Stimulated activated CD4-positive, alpha-beta T cell treated with anti-CD3 and anti-CD28 coated beads, Interleukin-2, amount 100 ng/mL, for 4 hours (primary cell): Measurements from ENCODE around the gene SEMA3E.
"Not testable (repeated sequence)": the region's sequence is repeated elsewhere in the genome, so short reads cannot be mapped to it uniquely, and the experiment has no call there.

ENCODE experiments used
- DNase-seq: peaks from one replicate; pipeline ENCODE4 v3.0.0-alpha.2; 2020; ENCODE audit warnings: low read depth

The SEMA3E gene

GRCh38 chr7:83552556-83552955, 96.4 kb downstream of the SEMA3E start:
- DNase-seq: not testable (repeated sequence)

GRCh38 chr7:83550100-83550499, 98.8 kb downstream of the SEMA3E start:
- DNase-seq: no peak

GRCh38 chr7:83548250-83548649, 100.7 kb downstream of the SEMA3E start:
- DNase-seq: no peak

- no peak for DNase-seq
Measured at GRCh38 chr7:83547526-83547925, 101.4 kb downstream of the SEMA3E start.

GRCh38 chr7:83546586-83546985, 102.4 kb downstream of the SEMA3E start:
- DNase-seq: no peak

- no peak for DNase-seq
Measured at GRCh38 chr7:83541187-83541960, 107.6 kb downstream of the SEMA3E start.

- DNase-seq: no peak
Measured at GRCh38 chr7:83534488-83534887, 114.5 kb downstream of the SEMA3E start.

- no peak for DNase-seq
Measured at GRCh38 chr7:83532219-83532618, 116.7 kb downstream of the SEMA3E start.

- DNase-seq: no peak
Measured at GRCh38 chr7:83531766-83532165, 117.2 kb downstream of the SEMA3E start.

- no peak for DNase-seq
Measured at GRCh38 chr7:83528925-83529423, 120.0 kb downstream of the SEMA3E start.

GRCh38 chr7:83524277-83525075, 124.5 kb downstream of the SEMA3E start:
- no peak for DNase-seq

- DNase-seq: no peak
Measured at GRCh38 chr7:83520726-83521125, 128.2 kb downstream of the SEMA3E start.

- no peak for DNase-seq
Measured at GRCh38 chr7:83519240-83519639, 129.7 kb downstream of the SEMA3E start.

- DNase-seq: no peak
Measured at GRCh38 chr7:83517035-83517700, 131.8 kb downstream of the SEMA3E start.

- no peak for DNase-seq
Measured at GRCh38 chr7:83514977-83515376, 134.0 kb downstream of the SEMA3E start.

GRCh38 chr7:83509255-83510021, 139.5 kb downstream of the SEMA3E start:
- DNase-seq: no peak

GRCh38 chr7:83504330-83504729, 144.6 kb downstream of the SEMA3E start:
- no peak for DNase-seq

GRCh38 chr7:83502636-83503035, 146.3 kb downstream of the SEMA3E start:
- DNase-seq: no peak

GRCh38 chr7:83494683-83495082, 154.3 kb downstream of the SEMA3E start:
- DNase-seq: no peak

- no peak for DNase-seq
Measured at GRCh38 chr7:83492802-83493201, 156.1 kb downstream of the SEMA3E start.

- no peak for DNase-seq
Measured at GRCh38 chr7:83487801-83488200, 161.1 kb downstream of the SEMA3E start.

GRCh38 chr7:83486957-83487356, 162.0 kb downstream of the SEMA3E start:
- no peak for DNase-seq
